GM12891 (cell line): ENCODE measurements around the gene TPO.

ENCODE experiments used
- POLR2A ChIP-seq: IDR thresholded peaks from 2 replicates; pipeline ENCODE4 v1.6.1; 2011; ENCODE audit warnings: low read depth, low read length, control low read depth
- POLR2AphosphoS5 ChIP-seq: IDR thresholded peaks from 2 replicates; pipeline ENCODE4 v1.6.1; 2011; ENCODE audit warnings: low read depth, low read length, control low read depth

GRCh38 chr2:1398191-1398590 is 15.1 kb upstream of the TPO start:
- no peak for TF ChIP-seq POLR2AphosphoS5
- no peak for TF ChIP-seq POLR2A
